ENCODE data around the gene PAX1.

The PAX1 gene

DNA sequence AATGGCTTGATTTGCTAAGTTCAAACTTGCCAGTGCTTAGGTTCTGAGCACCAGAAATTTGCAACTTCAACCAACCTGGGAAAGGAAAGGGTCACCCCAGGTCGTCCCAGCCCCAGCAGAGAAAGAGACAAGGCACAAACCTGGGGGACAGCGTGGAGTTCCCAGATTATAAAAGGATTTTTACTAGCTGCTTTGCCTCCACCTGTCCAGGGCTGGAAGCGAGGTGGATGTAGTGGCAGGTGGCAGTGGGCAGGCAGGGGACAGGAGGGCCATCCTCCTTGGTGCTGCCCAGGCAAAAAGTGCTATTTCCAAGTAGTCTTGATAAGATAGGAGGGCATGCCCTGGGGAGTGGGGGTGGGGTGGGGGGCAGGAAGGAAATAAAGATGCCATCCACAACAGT, 4.9 kb downstream of the PAX1 start:
- TF ChIP-seq, protein P1, sequence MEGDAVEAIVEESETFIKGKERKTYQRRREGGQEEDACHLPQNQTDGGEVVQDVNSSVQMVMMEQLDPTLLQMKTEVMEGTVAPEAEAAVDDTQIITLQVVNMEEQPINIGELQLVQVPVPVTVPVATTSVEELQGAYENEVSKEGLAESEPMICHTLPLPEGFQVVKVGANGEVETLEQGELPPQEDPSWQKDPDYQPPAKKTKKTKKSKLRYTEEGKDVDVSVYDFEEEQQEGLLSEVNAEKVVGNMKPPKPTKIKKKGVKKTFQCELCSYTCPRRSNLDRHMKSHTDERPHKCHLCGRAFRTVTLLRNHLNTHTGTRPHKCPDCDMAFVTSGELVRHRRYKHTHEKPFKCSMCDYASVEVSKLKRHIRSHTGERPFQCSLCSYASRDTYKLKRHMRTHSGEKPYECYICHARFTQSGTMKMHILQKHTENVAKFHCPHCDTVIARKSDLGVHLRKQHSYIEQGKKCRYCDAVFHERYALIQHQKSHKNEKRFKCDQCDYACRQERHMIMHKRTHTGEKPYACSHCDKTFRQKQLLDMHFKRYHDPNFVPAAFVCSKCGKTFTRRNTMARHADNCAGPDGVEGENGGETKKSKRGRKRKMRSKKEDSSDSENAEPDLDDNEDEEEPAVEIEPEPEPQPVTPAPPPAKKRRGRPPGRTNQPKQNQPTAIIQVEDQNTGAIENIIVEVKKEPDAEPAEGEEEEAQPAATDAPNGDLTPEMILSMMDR (IDR thresholded peaks at IDR 0.05) = no peak

DNA sequence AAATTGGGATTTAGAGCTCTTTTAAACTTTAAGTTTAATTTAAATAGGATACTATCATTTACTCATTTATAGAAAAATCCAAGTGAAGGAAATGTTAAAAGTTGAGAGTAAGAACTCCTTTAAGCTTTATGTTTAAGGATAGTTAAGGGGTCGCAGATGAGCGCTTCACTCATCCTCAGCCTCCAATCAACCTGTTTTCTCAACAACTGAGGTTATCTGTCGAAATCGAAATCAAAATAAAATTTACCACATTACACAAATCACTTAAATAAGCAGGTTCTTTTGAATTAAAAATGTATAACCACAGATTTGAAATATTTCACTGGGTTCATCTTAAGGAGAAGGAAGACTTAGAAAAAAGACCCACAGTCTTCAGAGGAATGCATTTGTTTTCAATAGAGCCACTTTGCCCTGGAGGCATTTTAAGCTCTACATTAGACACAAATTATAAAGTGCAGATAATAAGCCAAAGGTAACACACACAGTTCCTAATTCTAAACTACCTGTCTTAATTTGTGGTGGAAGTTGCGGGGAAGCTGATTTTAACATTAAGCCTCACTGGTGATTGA, 5.5 kb downstream of the PAX1 start:
- TF ChIP-seq, protein P1 (IDR thresholded peaks at IDR 0.05) = no peak

DNA sequence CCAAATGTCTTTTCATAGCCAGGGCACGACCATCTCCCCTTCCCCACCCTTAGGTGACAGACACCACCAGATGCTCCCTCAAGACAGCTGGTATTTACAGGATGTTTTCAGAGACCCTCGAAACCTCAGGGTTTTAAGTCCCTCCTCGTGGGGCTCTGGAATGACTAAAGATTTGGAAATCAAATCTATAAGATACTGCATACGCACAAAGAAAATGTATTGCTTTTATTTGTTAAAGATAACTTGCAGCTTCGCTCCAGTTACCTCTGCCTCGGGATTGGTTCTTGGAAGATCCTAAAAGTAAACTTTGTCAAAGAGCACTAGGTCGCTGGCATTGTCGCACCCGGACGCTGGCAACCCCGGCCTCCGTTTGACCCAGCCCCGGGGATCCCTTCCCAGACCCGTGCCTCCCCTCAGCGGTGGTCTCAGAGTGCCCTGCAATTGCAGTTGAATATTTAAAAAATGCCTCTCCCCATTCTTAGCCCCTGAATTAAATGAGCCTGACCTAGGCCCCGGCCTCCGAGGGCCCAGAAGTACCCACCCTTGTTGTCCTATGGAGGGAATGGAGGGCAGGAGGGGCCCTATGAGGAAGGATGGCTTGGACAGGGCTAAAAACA, 7.1 kb downstream of the PAX1 start:
- TF ChIP-seq, protein P1 (IDR thresholded peaks at IDR 0.05) = no peak

DNA sequence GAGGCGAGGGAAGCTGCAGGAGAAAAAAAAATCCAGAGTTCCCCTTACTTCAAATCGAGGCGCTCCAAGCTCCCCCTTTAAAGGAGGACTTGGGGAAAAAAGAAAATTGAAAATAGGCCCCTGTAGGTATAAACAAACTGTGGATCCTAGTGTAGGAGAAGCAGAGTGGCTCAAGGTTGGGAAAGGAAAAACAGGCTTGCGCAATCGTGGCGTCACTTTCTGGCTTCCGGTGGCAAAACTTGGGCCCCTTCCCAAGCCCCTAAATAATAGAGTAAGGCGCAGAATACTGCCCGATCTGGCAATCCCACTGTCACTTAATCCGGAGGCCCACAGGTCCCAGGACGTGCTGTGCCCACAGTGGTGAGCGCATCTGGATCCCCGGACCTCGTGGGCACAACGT, 8.0 kb downstream of the PAX1 start:
- TF ChIP-seq, protein P1 (IDR thresholded peaks at IDR 0.05) = no peak

DNA sequence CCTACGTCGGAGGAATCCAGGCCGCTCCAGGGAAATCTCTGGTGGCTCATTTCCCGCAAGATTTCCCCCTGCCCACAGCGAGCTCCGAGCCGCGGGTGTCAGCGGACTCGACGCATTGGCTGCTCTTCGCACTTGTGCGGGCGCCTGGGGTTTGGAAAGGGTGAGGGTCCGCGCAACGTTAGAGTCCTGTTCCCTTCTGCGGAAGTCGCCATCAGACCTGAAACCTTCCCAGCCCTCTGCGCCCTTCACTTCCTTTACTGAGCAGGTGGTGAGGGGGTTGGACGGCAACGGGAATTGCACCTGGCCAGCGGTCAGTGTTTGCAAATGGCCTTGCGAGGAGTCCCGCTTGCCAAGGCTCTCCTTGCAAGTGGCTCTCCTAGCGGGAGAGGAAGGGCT, 8.4 kb downstream of the PAX1 start:
- TF ChIP-seq, protein P1 (IDR thresholded peaks at IDR 0.05) = no peak

DNA sequence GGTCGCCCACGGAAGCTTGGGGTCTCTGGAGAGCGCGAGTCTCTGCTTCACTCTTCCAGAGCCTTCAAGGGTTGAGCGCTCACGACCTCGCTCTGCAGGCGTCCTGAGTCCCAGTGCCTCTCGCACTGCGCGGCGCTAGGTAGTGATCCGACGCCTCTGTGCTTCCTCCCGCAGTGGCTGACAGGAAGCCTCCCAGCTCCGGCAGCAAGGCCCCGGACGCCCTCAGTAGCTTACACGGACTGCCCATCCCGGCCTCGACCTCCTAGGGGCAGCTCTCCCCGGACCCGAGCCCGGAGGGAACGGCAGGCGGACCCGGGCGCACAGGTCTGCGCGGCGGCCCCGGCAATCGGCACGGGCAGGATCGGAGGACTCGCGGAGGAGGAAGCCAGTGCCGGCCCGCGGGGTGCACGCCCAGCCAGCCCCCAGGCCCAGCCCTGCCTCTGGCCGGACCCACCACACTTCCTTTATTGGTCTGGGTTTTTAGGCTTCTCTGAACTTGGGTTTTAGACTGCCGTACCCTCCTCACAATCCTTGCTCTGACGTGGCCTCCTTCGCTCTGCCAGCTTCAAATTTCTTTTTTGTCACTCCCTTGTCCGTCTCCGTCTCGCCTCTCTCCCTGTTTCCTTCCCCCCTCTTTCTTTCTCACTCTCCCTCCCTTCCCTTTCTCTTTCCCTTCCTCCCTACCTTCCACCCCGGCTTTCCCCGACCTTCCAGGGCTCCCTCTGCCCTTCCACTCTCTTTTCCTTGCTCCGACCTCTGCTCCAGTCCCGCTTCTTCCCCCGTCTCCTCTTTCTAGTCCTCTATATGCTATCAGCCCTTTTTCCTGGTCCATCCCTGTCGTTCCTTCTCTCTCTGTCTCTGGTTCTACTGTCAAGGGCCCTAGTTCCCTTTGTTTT, 9.1 kb downstream of the PAX1 start:
- TF ChIP-seq, protein P1 (IDR thresholded peaks at IDR 0.05) = no peak

DNA sequence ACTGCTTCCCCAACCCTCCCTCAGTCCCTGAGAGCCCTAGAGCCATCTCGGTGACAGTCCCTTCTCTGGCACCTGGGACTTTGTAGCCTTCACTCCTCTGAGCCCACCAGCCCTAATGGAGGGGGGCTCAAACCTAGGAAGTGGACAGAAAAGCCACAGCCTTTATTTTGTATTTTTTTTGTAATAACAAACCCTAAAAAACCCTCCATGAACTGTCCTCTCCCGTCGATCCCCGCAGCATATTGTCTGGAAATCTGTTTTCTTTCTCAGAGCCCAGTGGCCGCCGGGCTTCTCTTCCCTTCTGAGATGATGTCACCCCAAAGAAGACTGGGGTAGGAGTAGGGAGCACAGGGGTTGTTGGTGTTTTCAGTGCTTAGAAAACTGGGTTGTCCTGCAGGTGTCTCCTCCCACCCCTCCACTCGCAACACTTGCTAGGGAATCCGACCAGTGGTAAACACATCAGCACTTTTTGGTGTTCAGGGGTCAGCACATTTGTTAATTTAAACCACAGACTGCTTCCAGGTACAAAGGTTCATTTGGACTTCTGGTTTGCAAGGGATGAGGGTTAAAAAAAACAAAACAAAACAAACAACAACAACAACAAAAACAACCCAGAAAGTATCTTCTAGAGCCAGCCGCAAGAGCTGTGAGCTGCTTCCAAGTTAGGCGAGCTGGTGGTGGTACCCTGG, 9.9 kb downstream of the PAX1 start:
- TF ChIP-seq, protein P1 (IDR thresholded peaks at IDR 0.05) = no peak
